ENCODE data around the gene SYP.

Gene SYP

GRCh38 chrX:49199906-49200771 lies at the start of gene SYP:
SYP (minus strand) TSS chrX:49200193; CDS start chrX:49200186, 7 bp downstream.
- peak; percentile 93 for DNase-seq (ENCODE audit: low spot score)

- no peak for DNase-seq (ENCODE audit: low spot score)
Observed at GRCh38 chrX:49249616-49250015, 49.6 kb upstream of the SYP start.

- DNase-seq (ENCODE audit: low spot score): no peak
Observed at GRCh38 chrX:49249071-49249470, 49.1 kb upstream of the SYP start.

GRCh38 chrX:49247916-49248811 lies 48.2 kb upstream of the SYP start:
- DNase-seq (ENCODE audit: low spot score): no peak

GRCh38 chrX:49247346-49247745 lies 47.4 kb upstream of the SYP start:
- no peak for DNase-seq (ENCODE audit: low spot score)

- no peak for DNase-seq (ENCODE audit: low spot score)
Observed at GRCh38 chrX:49246541-49246940, 46.5 kb upstream of the SYP start.

- DNase-seq (ENCODE audit: low spot score): no peak
Observed at GRCh38 chrX:49244207-49244606, 44.2 kb upstream of the SYP start.

GRCh38 chrX:49243166-49243565 lies 43.2 kb upstream of the SYP start:
- no peak for DNase-seq (ENCODE audit: low spot score)

GRCh38 chrX:49242545-49243066 lies 42.6 kb upstream of the SYP start:
- DNase-seq (ENCODE audit: low spot score): no peak

GRCh38 chrX:49238735-49239134 lies 38.7 kb upstream of the SYP start:
- no peak for DNase-seq (ENCODE audit: low spot score)

GRCh38 chrX:49237060-49237459 lies 37.1 kb upstream of the SYP start:
- DNase-seq (ENCODE audit: low spot score): no peak

GRCh38 chrX:49233887-49234555 lies 34.0 kb upstream of the SYP start:
- DNase-seq (ENCODE audit: low spot score): no peak

GRCh38 chrX:49233176-49233575 lies 33.2 kb upstream of the SYP start, which contains the start of gene CACNA1F:
CACNA1F (minus strand) TSS chrX:49233340; CDS start chrX:49233309, 31 bp downstream.
- DNase-seq (ENCODE audit: low spot score): no peak

- DNase-seq (ENCODE audit: low spot score): no peak
Observed at GRCh38 chrX:49232525-49232924, 32.5 kb upstream of the SYP start.

GRCh38 chrX:49231333-49232000 lies 31.5 kb upstream of the SYP start:
- DNase-seq (ENCODE audit: low spot score): no peak

GRCh38 chrX:49230500-49231232 lies 30.7 kb upstream of the SYP start:
- no peak for DNase-seq (ENCODE audit: low spot score)

- no peak for DNase-seq (ENCODE audit: low spot score)
Observed at GRCh38 chrX:49228185-49228584, 28.2 kb upstream of the SYP start.

GRCh38 chrX:49227726-49228125 lies 27.7 kb upstream of the SYP start:
- DNase-seq (ENCODE audit: low spot score): no peak

- no peak for DNase-seq (ENCODE audit: low spot score)
Observed at GRCh38 chrX:49226946-49227345, 27.0 kb upstream of the SYP start.

- DNase-seq (ENCODE audit: low spot score): no peak
Observed at GRCh38 chrX:49225858-49226257, 25.9 kb upstream of the SYP start.

GRCh38 chrX:49221868-49222267 lies 21.9 kb upstream of the SYP start:
- DNase-seq (ENCODE audit: low spot score): no peak

Measured in COLO829 (cell line).